Measurements from ENCODE around the gene AMT. TPM values are rescaled to one million over a fixed set of nuclear protein-coding genes. Genes with fewer than 3 reads are reported as not detected.

Gene AMT
- total RNA-seq, 2 experiments from 2014 or later: 5.3 to 6.0 TPM

DNA sequence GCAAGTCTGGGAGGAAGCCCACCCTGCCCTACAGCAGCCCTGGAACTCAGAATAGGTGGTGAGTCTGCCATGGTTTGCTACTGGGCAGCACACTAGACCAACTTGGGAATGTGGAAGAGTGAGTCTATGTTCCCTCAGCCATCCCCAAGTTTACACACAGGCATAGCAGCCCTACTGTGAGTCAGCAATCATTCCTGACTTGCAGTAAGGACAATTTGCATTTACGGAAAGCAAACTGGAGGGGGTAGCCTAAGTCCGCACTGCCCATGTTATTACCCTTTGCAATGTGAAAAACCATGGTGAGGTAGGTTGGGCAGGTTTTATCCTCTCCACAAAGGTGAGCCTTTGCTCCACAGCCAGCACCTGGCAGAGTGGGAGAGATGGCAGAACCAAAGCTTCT, 5.4 kb downstream of the AMT start:
- H3K4me1 ChIP-seq (ENCODE audit: insufficient read depth, low read length, poor library complexity, severe bottlenecking): peaks cover 43% of the 10 kb centered on the region
- intact Hi-C loops (cut with micrococcal nuclease; ENCODE audit: unreplicated experiment): loop anchor here (1.0 kb wide), 1 partner anchor 12 kb away; the partner anchor contains the start of gene NICN1
- peak overlapping the region; percentile 75 for H3K4me2 ChIP-seq (ENCODE audit: low read length)

DNA sequence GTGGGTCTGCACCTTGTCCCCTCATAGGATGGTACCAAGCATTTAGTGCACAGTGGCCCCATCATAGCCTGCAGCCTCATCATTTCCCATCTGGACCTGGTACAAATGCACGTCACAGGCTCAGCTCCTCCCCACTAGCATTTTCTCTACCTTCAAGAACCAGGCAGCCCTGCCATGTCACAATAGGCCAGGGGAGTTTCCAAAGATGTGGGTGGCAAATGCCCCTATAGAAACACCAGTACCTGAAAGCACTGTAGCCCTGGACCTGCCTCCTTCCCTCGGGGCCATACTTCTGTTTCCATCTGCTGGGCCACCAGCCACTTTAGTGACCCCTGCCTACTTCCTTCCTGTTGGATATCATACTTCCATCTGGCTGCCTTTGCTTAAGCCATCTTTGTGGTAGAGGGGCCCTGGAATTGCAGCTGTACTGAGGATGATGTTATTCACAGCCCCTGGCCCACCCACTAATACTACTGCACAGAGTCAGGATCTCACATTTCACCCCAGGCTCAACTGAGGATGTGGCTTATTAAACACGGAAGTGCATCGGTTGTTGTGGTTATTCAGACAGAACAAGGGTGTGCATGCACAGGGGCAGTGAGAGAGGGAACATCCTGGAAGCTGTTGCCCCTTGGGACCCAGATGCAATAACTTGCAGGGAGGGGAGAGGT, 6.2 kb downstream of the AMT start:
- DNase-seq (ENCODE audit: low spot score): peak; percentile 89
- Histone ChIP-seq H3K4me3 (ENCODE audit: low read depth, low read length, poor library complexity, severe bottlenecking) (peak overlapping the region; percentile 39), H3K4me1 (ENCODE audit: insufficient read depth, low read length, poor library complexity, severe bottlenecking) (peaks cover 43% of the 10 kb centered on the region), H3K27ac (ENCODE audit: low read depth, low read length, poor library complexity, severe bottlenecking) (peak overlapping the region; percentile 88), H3K9me2 (ENCODE audit: insufficient read depth, low read length) (no peaks in the 10 kb centered on the region), H4K20me1 (ENCODE audit: insufficient read depth, low read length) (peaks cover 2% of the 10 kb centered on the region; the same call in 1 of the 2 replicates), H3K4me2 (ENCODE audit: low read length) (peak overlapping the region; percentile 75), H2AFZ (ENCODE audit: low read length) (no peak overlapping the region; the same call in 1 of the 2 replicates), H3K36me3 (ENCODE audit: insufficient read depth, low read length) (peaks cover 23% of the 10 kb centered on the region), H3K79me2 (ENCODE audit: insufficient read depth, low read depth, low read length) (peaks cover 23% of the 10 kb centered on the region), H3K9me3 (ENCODE audit: low read length) (no peaks in the 10 kb centered on the region)
- CTCF ChIA-PET (ENCODE audit: unreplicated experiment): interaction anchor here (0.6 to 2.0 kb wide), 5 partner anchors 12 to 1228 kb away, joined by 4 to 13 read pairs (median 4); partner anchors contain the start of genes CDC25A and DAG1
- BruUV-seq (replicated peaks): no TSS peak
- POLR2A ChIA-PET: interaction anchor here (0.6 to 2.6 kb wide), 11 partner anchors 13 to 533 kb away, joined by 3 to 12 read pairs (median 3); partner anchors contain the start of gene NICN1
- TF ChIP-seq, protein P1, sequence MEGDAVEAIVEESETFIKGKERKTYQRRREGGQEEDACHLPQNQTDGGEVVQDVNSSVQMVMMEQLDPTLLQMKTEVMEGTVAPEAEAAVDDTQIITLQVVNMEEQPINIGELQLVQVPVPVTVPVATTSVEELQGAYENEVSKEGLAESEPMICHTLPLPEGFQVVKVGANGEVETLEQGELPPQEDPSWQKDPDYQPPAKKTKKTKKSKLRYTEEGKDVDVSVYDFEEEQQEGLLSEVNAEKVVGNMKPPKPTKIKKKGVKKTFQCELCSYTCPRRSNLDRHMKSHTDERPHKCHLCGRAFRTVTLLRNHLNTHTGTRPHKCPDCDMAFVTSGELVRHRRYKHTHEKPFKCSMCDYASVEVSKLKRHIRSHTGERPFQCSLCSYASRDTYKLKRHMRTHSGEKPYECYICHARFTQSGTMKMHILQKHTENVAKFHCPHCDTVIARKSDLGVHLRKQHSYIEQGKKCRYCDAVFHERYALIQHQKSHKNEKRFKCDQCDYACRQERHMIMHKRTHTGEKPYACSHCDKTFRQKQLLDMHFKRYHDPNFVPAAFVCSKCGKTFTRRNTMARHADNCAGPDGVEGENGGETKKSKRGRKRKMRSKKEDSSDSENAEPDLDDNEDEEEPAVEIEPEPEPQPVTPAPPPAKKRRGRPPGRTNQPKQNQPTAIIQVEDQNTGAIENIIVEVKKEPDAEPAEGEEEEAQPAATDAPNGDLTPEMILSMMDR (conservative IDR thresholded peaks at IDR 0.05; ENCODE audit: low read length): no peak; the same call in 1 of the 2 replicates
- TF ChIP-seq EZH2phosphoT487 (IDR thresholded peaks at IDR 0.05; ENCODE audit: borderline replicate concordance, low read depth, low read length): no peak
- intact Hi-C loops (cut with micrococcal nuclease; ENCODE audit: unreplicated experiment): loop anchor here (1.0 kb wide), 3 partner anchors 13 to 33 kb away; partner anchors contain the start of gene NICN1

More for the DNA sequence above, 5.4 kb downstream of the AMT start:
- ChIA-PET POLR2A (interaction anchor here (0.6 to 2.6 kb wide), 4 partner anchors 12 to 32 kb away, joined by 4 to 12 read pairs (median 9); partner anchors contain the start of gene NICN1), CTCF (ENCODE audit: unreplicated experiment) (interaction anchor here (0.5 to 2.0 kb wide), 2 partner anchors 28 to 32 kb away, joined by 3 to 7 read pairs; no protein-coding TSS in a partner anchor)
- peak overlapping the region; percentile 88 for H3K27ac ChIP-seq (ENCODE audit: low read depth, low read length, poor library complexity, severe bottlenecking)
- H3K79me2 ChIP-seq (ENCODE audit: insufficient read depth, low read depth, low read length): peaks cover 16% of the 10 kb centered on the region
- no peaks in the 10 kb centered on the region for H3K9me3 ChIP-seq (ENCODE audit: low read length)
- no TSS peak for BruUV-seq (replicated peaks)
- H4K20me1 ChIP-seq (ENCODE audit: insufficient read depth, low read length): no peaks in the 10 kb centered on the region
- peak overlapping the region; percentile 39 for H3K4me3 ChIP-seq (ENCODE audit: low read depth, low read length, poor library complexity, severe bottlenecking)
- peaks cover 20% of the 10 kb centered on the region; the same call in 1 of the 2 replicates for H3K36me3 ChIP-seq (ENCODE audit: insufficient read depth, low read length)
- no peak overlapping the region for H2AFZ ChIP-seq (ENCODE audit: low read length)
- TF ChIP-seq, protein P1 (conservative IDR thresholded peaks at IDR 0.05; ENCODE audit: low read length): no peak
- no peak for TF ChIP-seq EZH2phosphoT487 (IDR thresholded peaks at IDR 0.05; ENCODE audit: borderline replicate concordance, low read depth, low read length)
- H3K9me2 ChIP-seq (ENCODE audit: insufficient read depth, low read length): no peaks in the 10 kb centered on the region
- no peak for DNase-seq (ENCODE audit: low spot score)

All from OCI-LY7 (cell line).